ENCODE data around the gene ALOX5. TPM values are rescaled to one million over a fixed set of nuclear protein-coding genes. Genes with fewer than 3 reads are reported as not detected.

The ALOX5 gene
- total RNA-seq, 4 donors from 2014 or later: 27.8 to 127 (median 39.9) TPM

DNA sequence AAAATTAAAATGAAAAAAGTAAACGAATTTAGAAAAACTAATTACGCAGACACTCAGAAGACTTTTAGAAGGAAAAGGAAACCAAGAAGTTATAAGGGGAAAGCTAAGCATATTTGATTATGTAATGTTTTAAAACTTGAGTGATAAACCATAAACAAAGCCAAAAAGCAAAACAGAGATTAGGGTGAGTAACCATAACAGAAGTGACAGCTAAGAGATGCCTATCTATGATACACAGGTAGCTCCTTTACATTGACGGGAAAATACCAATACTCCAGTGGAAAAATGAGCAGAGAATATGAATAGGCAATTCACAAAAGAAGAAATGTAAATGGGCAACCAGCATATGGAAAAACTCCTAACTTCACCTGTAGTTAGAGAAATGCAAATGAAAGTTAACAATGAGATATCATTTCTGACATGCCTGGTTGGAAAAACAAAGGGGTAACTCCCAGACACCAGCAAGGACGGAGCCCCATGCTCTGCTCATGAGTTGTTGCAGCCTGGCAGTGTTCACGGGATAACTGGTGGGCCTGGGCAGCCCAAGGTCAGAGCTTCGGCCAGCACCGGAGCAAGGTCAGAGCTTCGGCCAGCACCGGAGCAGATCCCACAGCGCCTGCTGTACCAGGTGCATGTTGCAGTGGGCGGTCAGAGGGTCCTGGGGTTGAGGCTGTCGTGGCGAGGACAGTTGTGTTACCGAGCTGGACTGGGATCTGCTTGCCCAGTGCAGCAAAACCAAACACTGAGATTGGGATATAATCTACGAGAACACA lies 58.9 kb downstream of the ALOX5 start:
- no peak overlapping the region for H3K27ac ChIP-seq
- TF ChIP-seq POLR2A (IDR thresholded peaks at IDR 0.05): no peak
- TF ChIP-seq, protein P1, sequence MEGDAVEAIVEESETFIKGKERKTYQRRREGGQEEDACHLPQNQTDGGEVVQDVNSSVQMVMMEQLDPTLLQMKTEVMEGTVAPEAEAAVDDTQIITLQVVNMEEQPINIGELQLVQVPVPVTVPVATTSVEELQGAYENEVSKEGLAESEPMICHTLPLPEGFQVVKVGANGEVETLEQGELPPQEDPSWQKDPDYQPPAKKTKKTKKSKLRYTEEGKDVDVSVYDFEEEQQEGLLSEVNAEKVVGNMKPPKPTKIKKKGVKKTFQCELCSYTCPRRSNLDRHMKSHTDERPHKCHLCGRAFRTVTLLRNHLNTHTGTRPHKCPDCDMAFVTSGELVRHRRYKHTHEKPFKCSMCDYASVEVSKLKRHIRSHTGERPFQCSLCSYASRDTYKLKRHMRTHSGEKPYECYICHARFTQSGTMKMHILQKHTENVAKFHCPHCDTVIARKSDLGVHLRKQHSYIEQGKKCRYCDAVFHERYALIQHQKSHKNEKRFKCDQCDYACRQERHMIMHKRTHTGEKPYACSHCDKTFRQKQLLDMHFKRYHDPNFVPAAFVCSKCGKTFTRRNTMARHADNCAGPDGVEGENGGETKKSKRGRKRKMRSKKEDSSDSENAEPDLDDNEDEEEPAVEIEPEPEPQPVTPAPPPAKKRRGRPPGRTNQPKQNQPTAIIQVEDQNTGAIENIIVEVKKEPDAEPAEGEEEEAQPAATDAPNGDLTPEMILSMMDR (IDR thresholded peaks at IDR 0.05): no peak
- no peak for TF ChIP-seq EP300 (IDR thresholded peaks at IDR 0.05)
- peaks cover 0 to 20% of the 10 kb centered on the region in 2 donors for H3K27me3 ChIP-seq
- no peaks in the 10 kb centered on the region for H3K36me3 ChIP-seq
- DNase-seq (ENCODE audit: low spot score in 2 of 2): no peak
- H3K9me3 ChIP-seq: no peaks in the 10 kb centered on the region
- 82 to 84% methylated on average over 15 of the region's 15 CpGs for WGBS, 2 donors
- peaks cover 0 to 5% (median 0%) of the 10 kb centered on the region in 4 donors for H3K4me1 ChIP-seq
- no peak overlapping the region for H3K4me3 ChIP-seq

DNA sequence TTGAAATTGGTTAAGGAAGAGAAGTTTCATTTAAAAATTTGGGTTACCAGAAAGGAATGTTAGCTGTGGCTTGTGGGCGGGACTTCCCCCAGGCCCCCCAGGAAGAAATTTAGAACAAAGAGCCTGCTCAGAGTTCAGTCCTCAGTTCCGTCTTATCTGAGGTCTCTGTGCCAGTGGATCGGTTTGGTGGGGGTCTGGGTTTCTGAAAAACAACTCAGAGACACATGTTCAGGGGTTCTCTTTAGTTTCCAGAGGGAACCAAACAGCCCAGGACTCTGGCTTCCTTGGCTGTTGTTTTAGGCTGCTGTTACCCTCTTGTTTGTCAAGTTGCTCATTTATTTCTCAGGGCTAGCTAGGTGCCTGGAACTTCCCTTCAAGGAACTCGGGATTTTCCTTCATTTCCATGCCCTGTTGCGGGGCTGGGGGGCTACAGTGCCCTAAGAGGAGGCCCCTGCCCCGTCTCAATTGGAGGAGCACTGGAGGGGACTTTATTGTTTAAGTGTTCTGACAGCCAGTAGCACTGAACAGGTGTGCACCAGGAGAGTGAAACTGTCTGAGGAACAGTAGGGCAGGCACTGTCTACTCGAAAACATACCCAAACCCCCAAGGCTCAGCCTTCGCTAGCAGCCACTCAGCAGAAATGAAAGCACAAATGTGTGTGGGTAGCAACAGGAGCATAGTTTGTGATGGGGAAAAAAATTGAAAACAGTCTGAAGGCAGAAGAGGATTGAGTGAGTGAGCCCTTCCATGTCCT lies 59.9 kb downstream of the ALOX5 start:
- Histone ChIP-seq H3K4me3 (no peak overlapping the region), H3K9me3 (no peaks in the 10 kb centered on the region), H3K27ac (no peak overlapping the region), H3K4me1 (no peaks in the 10 kb centered on the region), H3K36me3 (no peaks in the 10 kb centered on the region), H3K27me3 (peaks cover 0 to 10% of the 10 kb centered on the region in 2 donors)
- DNase-seq (ENCODE audit: low spot score in 2 of 2): no peak
- TF ChIP-seq, protein P1 (IDR thresholded peaks at IDR 0.05): no peak
- TF ChIP-seq EP300 (IDR thresholded peaks at IDR 0.05): no peak
- TF ChIP-seq POLR2A (IDR thresholded peaks at IDR 0.05): no peak
- WGBS, 2 donors: 48 to 66% methylated on average over 8 of the region's 8 CpGs

DNA sequence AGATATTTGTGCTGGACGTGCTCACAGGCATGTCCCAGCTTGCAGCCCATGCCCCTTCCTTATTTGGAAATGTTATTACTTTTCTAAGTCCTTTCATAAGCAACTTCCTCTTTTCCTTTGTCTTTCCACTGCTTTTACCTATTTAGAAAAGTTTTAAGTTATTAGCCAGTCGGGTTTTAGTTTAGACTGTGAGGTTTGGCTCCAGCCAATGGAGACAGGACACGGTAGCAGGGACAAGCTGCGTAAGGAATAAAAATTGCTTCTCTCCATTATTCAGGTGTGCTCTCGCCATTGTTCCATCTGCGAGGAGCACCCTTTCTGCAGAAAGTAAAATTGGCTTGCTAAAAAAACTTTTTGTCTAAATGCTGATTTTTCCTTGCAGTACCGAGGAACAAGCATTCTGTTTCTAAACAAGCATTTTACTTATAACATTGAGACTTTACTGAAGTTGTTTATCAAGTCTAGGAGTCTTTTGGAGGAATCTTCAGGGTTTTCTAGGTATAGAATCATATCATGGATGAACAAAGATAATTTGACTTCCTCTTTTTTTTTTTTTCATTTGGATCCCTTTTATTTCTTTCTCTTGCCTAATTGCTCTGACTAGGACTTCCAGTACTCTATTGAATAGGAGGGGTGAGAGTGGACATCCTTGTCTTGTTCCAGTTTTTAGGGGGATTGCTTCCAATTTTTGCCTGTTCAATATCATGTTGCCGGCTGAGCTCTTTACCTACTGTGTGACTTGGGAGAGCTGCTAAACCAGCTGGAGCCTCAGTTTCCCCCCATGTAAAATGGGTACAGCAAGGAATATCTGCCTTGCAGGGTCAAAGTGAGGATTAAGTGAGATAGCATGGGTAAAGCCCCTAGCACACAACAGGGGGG lies 63.8 kb downstream of the ALOX5 start:
- Histone ChIP-seq H3K27ac (no peak overlapping the region), H3K4me3 (no peak overlapping the region), H3K27me3 (no peaks in the 10 kb centered on the region), H3K9me3 (no peaks in the 10 kb centered on the region), H3K4me1 (no peaks in the 10 kb centered on the region), H3K36me3 (no peaks in the 10 kb centered on the region)
- WGBS, 2 donors: 76 to 81% methylated on average over 8 of the region's 8 CpGs
- TF ChIP-seq, protein P1 (IDR thresholded peaks at IDR 0.05): no peak
- TF ChIP-seq EP300 (IDR thresholded peaks at IDR 0.05) (no peak), POLR2A (IDR thresholded peaks at IDR 0.05) (no peak)
- no peak for DNase-seq (ENCODE audit: low spot score in 2 of 2)

DNA sequence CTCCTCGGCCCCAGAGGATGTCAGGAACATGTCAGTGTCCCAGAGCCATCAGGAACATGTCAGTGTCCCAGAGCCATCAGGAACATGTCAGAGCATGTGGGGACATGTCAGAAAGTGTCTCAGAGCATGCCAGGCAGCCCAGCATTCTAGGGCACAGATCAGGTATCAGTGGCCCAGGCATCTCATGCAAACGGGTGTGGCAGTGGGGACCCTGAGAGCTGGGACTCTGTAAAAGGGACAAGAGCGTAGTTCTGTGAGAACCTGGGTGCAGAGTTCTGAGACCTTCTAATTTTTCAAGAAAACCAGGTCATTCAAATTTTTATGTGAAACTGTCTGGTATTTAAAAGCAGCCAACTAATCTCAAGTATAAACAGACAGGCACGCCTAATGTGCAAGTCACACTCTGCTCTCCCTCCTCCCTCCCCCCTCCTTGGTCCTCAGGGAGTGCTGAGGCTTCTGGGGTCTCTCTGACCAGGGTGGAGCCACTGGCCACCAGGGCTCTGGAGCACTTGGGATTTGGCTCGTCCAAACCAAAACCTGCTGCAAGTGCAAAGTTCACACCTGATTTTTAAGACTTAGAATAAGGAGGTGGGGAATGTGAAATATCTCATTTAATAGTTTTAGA lies 64.6 kb downstream of the ALOX5 start:
- Histone ChIP-seq H3K4me1 (no peaks in the 10 kb centered on the region), H3K27ac (no peak overlapping the region), H3K9me3 (no peaks in the 10 kb centered on the region), H3K27me3 (no peaks in the 10 kb centered on the region), H3K4me3 (no peak overlapping the region), H3K36me3 (no peaks in the 10 kb centered on the region)
- TF ChIP-seq, protein P1 (IDR thresholded peaks at IDR 0.05): no peak
- TF ChIP-seq EP300 (IDR thresholded peaks at IDR 0.05) (no peak), POLR2A (IDR thresholded peaks at IDR 0.05) (no peak)
- WGBS, 2 donors: 55 to 57% methylated on average over 5 of the region's 5 CpGs
- no peak for DNase-seq (ENCODE audit: low spot score in 2 of 2)
